Measurements from ENCODE around the gene APOL2.

DNA sequence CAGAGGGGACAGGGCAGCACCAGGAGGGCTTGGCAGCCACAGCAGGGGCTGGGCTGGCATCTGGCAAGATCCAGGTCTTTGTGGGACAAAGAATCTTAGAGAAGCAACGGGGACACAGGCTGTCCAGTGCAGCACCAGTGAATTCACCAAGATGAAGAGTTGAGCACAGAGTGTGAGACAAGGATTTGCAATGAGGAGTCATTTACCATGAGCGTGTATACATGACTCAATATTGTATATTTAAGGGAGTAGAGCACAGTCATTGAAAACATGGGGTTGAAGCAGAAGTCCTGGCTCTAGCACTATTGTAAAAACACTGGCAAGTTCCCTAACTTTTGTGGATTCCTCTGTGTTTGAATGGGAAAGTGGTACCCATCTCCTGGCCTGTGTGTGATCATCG, 17.2 kb upstream of the APOL2 start:
- no peak for TF ChIP-seq CTCF (conservative IDR thresholded peaks at IDR 0.05 in 1 of 2, IDR thresholded peaks at IDR 0.05 in 1 of 2; ENCODE audit: extremely low read depth in 1 of 2, insufficient read depth in 1 of 2, low read depth in 1 of 2, low read length in 2 of 2)
- no peak for TF ChIP-seq EZH2 (IDR thresholded peaks at IDR 0.05; ENCODE audit: borderline replicate concordance, low read length)

Data from mammary epithelial cell (primary cell).